ENCODE measurements around the gene CEP112. TPM values are rescaled to one million over a fixed set of nuclear protein-coding genes. Genes with fewer than 3 reads are reported as not detected.

The CEP112 gene
- total and polyA plus RNA-seq, 3 donors from 2014 or later, result 50.2 to 107 (median 78.8) TPM

GRCh38 chr17:66211047-66211810 lies 19.3 kb upstream of the CEP112 start:
- TF ChIP-seq POLR2A (IDR thresholded peaks at IDR 0.05), result no peak
- no peak for TF ChIP-seq CTCF (IDR thresholded peaks at IDR 0.05)
- no peak for DNase-seq
- Histone ChIP-seq H3K27me3 (no peaks in the 10 kb centered on the region), H3K4me3 (no peak overlapping the region), H3K36me3 (ENCODE audit: low read depth, missing control alignments) (no peaks in the 10 kb centered on the region), H3K4me1 (no peaks in the 10 kb centered on the region), H3K9me3 (no peaks in the 10 kb centered on the region), H3K27ac (no peak overlapping the region)
- 91 to 92% methylated on average over 9 of the region's 9 CpGs for WGBS, 2 donors
- intact Hi-C loops (cut with DNase I; ENCODE audit: low total_unique reads), result no loop called here

- Histone ChIP-seq H3K4me3 (no peak overlapping the region), H3K4me1 (no peaks in the 10 kb centered on the region), H3K27me3 (no peaks in the 10 kb centered on the region), H3K36me3 (ENCODE audit: low read depth, missing control alignments) (no peaks in the 10 kb centered on the region), H3K9me3 (no peaks in the 10 kb centered on the region), H3K27ac (no peak overlapping the region)
- no peak for DNase-seq
- intact Hi-C loops (cut with DNase I; ENCODE audit: low total_unique reads), result no loop called here
- no peak for TF ChIP-seq CTCF (IDR thresholded peaks at IDR 0.05)
- no peak for TF ChIP-seq POLR2A (IDR thresholded peaks at IDR 0.05)
- WGBS, 2 donors, result 89 to 91% methylated on average over 2 of the region's 2 CpGs
Measured at GRCh38 chr17:66210208-66210574, 18.3 kb upstream of the CEP112 start.

- intact Hi-C loops (cut with DNase I; ENCODE audit: low total_unique reads), result no loop called here
- Histone ChIP-seq H3K27ac (no peak overlapping the region), H3K4me3 (no peak overlapping the region), H3K4me1 (no peaks in the 10 kb centered on the region), H3K36me3 (ENCODE audit: low read depth, missing control alignments) (no peaks in the 10 kb centered on the region), H3K27me3 (no peaks in the 10 kb centered on the region), H3K9me3 (no peaks in the 10 kb centered on the region)
- no peak for TF ChIP-seq CTCF (IDR thresholded peaks at IDR 0.05)
- no peak for TF ChIP-seq POLR2A (IDR thresholded peaks at IDR 0.05)
- DNase-seq, result no peak
Measured at GRCh38 chr17:66207936-66208335, 16.0 kb upstream of the CEP112 start.

GRCh38 chr17:66203274-66204015 lies 11.5 kb upstream of the CEP112 start:
- intact Hi-C loops (cut with DNase I; ENCODE audit: low total_unique reads), result no loop called here
- Histone ChIP-seq H3K4me3 (no peak overlapping the region), H3K9me3 (no peaks in the 10 kb centered on the region), H3K27me3 (no peaks in the 10 kb centered on the region), H3K27ac (no peak overlapping the region), H3K36me3 (ENCODE audit: low read depth, missing control alignments) (no peaks in the 10 kb centered on the region), H3K4me1 (no peaks in the 10 kb centered on the region)
- 82% methylated on average over 7 to 8 of the region's 8 CpGs for WGBS, 2 donors
- TF ChIP-seq CTCF (IDR thresholded peaks at IDR 0.05) (no peak), POLR2A (IDR thresholded peaks at IDR 0.05) (no peak)
- no peak for DNase-seq

Measured in testis (tissue), 3 donors.